Astrocyte of the hippocampus (primary cell): ENCODE measurements around the gene CCDC122.

Experiments used
- DNase-seq: peaks from one replicate; pipeline ENCODE4 v3.0.0; 2011; ENCODE audit warnings: low read depth, low spot score

The CCDC122 gene

DNA sequence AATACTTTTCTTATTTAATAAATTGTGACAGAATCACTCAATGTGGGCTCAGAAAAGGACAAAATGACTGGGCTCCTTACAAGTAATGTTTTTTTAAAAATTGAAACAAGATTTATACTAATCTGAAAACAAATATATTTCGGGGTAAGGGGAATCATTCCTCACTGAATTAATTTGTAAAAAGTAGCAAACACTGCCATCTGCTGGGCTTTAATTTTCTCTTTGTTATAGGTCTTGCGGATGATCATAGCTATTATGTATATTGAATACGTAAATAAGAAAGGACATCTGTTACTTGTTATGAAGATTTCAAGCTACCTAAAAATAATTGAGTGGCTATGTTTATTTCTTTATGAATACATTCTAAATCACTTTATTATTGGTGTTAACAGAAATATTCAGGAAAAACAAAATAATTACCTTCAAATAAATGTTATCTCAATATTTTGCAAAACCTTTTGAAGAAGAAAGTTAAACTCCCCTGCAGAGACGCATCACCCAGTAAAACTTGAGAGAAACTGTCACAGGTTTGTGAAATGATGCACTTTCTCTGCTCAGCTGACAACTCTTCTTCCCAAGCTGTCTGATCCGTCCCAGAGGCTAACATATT is 75.0 kb downstream of the CCDC122 start:
- DNase-seq, result peak; percentile 75

DNA sequence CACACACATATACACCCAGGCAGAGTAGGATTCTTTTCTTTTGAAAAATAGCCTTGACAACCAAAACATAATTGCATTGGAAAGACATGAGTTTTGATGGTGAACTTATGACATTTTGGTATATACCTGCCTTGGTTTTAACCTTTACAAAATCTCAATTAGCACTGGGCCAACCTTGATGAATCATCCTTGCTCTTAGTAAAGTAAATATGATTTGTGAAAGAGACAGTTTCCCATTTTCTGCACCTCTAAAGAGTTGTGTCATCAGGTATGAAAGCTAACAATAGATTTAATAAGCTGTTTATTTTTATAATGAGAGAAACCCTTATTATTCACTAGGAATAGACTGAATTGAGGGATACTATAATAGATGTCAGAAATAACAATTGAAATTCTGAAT is 77.0 kb downstream of the CCDC122 start:
- DNase-seq, result no peak

DNA sequence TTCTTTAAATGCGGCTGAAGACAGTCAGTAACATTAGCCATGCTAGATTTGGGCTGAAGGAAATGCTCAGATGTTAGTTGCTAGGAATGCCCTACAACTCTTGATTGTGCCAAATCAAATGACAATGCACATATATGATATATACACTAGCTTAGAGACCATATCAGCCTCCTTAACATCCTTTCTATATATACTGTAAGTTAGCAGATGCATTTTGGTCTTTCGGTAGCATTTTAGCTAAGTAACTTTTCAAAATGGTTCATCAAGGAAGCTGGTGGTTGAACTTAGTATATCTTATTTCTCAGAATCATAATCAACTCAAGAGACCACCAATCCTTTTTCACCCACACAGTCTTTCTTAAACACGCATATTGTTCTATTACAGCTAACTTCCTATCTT is 78.7 kb downstream of the CCDC122 start:
- DNase-seq, result no peak

DNA sequence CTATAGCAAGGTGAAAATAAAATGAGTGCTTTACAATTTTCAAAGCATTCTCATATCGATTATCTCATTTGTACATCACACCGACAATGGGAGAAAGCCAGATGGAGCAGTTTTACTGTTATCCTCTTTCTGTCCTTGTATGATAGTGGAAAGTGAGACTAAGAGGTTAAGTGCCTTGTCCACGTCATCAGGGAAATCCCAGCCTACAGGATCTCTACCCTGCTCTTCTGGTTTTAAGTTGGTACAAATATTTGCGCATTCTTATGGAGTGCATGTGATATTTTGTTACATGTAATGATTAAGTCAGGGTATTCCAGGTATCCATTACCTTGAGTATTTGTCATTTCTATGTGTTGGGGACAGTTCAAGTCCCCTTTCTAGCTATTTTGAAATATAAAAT is 80.3 kb downstream of the CCDC122 start:
- no peak for DNase-seq

DNA sequence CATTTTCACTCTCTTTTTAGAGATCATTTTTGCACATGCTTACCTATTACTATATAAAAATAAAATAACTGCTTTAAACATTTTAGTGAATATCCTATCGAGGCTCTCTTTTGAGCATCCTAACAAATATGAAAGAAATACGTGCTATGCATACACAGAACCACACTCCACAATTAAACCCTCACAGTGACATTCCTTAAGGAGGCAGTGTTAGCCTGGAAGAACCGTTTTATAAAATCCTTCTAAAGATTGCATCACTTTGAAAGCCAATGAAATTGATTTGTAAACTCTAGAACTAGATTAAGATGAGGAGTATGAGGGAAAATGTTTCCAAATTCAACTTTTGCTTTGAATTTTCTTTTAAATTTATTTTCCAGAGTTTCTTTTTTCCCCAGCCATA is 81.7 kb downstream of the CCDC122 start:
- DNase-seq, result no peak

DNA sequence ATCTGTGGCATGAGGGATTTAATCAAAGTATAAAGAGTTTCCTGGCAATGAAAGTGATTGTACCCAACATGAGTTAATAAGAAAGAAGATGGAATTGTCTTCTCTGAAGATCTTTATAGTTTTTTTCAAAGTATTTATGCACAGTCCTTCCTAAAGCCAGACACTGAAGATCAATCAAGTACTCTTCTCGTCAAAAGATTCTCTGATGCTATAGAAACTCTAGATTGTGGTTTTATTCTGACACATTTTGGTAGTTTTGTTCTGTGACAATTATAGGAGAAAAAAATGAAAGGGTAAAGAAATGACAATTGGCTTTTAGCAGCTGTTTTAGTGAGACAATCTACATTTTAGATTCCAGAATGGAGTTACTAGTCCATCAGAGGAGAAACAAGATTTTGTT is 82.4 kb downstream of the CCDC122 start:
- no peak for DNase-seq

DNA sequence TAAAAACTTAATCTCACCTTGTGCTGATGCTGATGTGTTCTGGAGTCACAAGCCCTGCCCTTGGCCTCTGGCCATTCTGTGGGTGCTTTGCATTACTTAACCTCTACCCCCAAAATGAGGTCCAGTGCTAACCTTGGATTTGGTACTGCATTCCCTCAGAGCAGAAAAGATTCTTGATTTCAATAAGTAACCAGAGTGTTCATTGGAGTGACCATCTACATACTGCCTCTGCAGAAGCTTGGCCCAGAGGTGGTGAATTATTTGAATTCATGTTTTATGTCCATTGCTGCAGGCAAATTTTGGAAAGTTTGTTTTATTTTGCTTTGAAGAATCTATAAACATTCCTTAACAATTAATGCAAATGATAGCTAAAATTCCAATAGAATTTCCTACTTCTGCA is 85.1 kb downstream of the CCDC122 start:
- DNase-seq, result no peak

DNA sequence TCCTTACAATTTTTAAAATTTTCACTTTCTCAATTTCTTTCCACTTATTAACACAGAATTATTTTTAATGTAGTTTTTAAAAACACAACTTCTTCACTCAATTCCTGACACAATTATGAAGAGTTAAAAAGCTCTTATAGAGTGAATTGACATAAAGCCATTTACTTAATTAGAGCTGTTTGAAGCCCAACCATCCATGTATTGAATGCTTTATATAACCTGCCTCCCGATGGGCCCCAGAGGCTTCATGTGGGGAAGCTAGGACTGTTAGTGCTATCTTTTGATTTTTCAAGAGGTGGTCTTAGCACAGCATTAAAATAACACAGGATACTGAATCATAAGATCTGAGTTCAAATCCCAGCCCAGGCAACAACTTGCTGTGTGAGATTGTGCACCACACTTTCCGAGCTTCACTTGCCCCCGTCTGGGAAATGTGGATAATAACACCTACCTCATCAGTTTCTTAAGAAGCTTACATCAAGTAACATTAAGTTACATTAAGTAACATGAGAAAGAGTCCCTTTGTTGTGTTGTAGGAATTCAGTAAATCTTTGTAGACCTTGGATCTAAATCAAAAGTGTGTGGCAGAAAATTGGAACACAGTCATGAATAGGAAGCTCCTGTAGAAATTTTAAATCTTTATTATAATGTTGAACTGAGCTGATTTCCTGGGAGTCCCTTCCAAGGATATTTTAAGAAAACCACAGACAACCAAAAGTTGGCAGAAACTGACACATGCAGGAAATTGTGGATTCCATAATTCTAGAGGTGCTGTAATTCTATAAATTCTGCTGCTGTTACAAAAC is 87.3 kb downstream of the CCDC122 start:
- peak; percentile 52 for DNase-seq

DNA sequence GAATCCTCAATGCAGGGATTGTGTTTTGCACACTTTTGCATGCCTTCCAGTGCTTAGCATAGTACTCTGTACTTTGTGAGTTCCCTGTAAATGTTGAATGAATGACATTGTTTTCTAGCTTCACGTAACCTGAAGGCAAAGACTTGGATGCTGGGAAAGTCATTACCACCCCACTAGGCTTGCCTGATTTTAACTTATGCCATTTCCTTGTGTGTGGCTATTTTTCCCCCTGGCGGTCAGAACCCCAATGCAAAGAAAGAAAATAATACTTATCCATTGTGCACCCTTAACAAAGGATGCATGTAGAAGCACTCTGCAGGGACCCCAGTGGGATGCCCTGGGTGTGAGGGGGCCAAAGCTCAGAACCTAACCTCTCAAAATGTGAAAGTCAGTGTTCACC is 91.5 kb downstream of the CCDC122 start:
- peak; percentile 65 for DNase-seq

DNA sequence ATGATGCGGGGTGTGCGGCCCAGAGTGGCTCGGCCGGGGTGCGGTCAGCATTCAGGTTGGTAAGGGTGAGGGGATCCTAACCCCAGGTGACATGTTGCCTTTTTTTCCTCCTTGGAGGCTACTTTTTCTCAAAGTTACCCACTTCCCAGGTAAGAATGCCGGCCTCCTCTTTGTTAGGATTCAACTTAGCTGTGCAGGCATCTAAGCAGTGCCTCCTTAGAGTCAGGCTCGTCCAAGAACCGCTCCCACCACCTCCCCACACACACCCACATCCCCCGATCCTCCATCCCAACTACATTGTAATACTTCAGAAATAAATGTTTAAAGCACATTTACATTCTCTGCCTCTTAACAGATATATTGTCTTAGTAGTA is 92.0 kb downstream of the CCDC122 start:
- no peak for DNase-seq

DNA sequence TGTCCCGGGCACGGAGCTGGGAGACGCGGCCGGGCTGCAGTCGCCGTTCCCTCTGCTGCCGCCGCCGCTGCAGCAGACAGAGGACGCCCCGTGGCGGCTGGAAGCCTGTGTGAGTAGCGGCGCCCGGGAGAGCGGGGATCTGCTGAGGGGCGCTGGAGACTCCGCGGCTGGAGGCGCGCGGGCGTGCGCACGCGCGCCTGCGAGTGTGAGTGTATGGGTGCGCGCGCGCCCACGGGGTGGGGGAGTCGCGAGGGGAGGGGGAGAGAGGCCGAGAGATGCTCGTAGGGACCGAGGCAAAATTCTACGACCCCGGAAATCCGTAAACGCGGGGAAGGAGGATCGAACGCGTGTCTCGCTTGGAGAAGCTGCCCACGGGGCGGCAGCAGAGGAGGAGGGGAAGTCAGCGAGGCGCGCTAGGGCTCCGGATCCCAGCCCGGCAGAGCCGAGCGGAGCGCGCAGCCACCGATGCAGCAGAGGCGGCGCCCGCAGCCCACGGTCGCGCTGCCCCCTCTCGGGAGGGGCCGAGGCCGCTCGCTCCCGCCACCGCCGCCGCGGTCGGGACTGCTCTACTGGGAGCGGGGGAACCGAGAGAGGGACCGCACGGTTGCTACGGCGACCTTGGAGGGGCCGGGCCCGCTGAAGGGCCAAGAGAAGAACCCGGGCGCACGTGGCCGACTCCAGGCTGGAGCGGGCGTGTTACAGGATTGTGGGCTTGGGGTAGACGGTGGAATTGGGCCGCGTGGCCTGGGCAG is 92.6 kb downstream of the CCDC122 start, which contains the start of gene ENOX1:
TSS of gene ENOX1 (minus strand) at position 207 of the 752 bp plus-strand sequence.
- peak; percentile 88 for DNase-seq

DNA sequence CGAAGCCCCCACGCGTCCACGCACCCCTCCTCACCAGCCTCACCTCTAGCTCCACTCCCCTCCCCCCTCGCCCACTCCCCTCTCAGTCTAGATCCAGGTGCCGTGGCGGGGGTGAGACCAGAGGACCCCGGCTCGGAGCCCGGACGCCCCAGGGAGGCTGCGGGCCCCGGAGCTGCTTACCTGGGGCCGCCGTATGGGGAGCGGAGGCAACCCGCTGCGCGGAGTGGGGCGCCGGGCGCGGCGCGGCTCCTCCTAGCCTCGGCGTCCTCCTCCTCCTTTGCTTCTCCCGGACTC is 93.1 kb downstream of the CCDC122 start:
- no peak for DNase-seq
